Cardiac muscle cell (in vitro differentiated cells and primary cell): Measurements from ENCODE around the gene ATP2B2. TPM values are rescaled to one million over a fixed set of nuclear protein-coding genes. Genes with fewer than 3 reads are reported as not detected.
"Not testable (repeated sequence)": the region's sequence is repeated elsewhere in the genome, so short reads cannot be mapped to it uniquely, and the experiment has no call there.

Source experiments
- DNase-seq, 2 donors: peaks; one replicate each; pipeline versions ENCODE4 v3.0.0 to v3.0.0-alpha.2; 2010 to 2017; ENCODE audit warnings: low read depth in 1 of 2, low spot score in 1 of 2
- H3K27ac ChIP-seq: fragments of 200-600 bp; sonication (generic); 2 replicates; pipeline ENCODE4 v1.5.1; 2016
- H3K27me3 ChIP-seq: fragments of 200-600 bp; sonication (generic); 2 replicates; pipeline ENCODE4 v1.6.0; 2016; ENCODE audit warnings: control low read depth
- H3K36me3 ChIP-seq: fragments of 200-600 bp; sonication (generic); 2 replicates; pipeline ENCODE4 v1.5.1; 2016; ENCODE audit warnings: control low read depth
- H3K4me1 ChIP-seq: fragments of 200-600 bp; sonication (generic); 2 replicates; pipeline ENCODE4 v1.8.1; 2017; ENCODE audit warnings: low read depth, mild to moderate bottlenecking, mixed run types
- H3K4me3 ChIP-seq: fragments of 200-600 bp; sonication (generic); 2 replicates; pipeline ENCODE4 v1.5.1; 2016; ENCODE audit warnings: mild to moderate bottlenecking
- H3K9me3 ChIP-seq: fragments of 200-600 bp; sonication (generic); 2 replicates; pipeline ENCODE4 v1.5.1; 2017; ENCODE audit warnings: low read depth, mild to moderate bottlenecking, control low read depth
- polyA plus RNA-seq: library from polyadenylated mRNA; unstranded; fragments of >200 nt; fragmentation: Nextera tagmentation; extraction: Ambion mirVana; gene quantifications from 2 replicates; pipeline ENCODE4 v1.2.1, GENCODE V29; 2016
- total RNA-seq: library from RNA; depleted of rRNA; stranded (reverse); fragments of >200 nt; gene quantifications from 2 replicates; pipeline ENCODE4 v1.2.3, GENCODE V29; 2016
- TF ChIP-seq, protein P1 (sequence below): IDR thresholded peaks from 2 replicates; pipeline ENCODE4 v1.5.1; 2012; ENCODE audit warnings: low read depth, mild to moderate bottlenecking, low read length

ATP2B2 gene
- total and polyA plus RNA-seq, 2 experiments from 2014 or later, result 0.22 to 0.77 TPM

DNA sequence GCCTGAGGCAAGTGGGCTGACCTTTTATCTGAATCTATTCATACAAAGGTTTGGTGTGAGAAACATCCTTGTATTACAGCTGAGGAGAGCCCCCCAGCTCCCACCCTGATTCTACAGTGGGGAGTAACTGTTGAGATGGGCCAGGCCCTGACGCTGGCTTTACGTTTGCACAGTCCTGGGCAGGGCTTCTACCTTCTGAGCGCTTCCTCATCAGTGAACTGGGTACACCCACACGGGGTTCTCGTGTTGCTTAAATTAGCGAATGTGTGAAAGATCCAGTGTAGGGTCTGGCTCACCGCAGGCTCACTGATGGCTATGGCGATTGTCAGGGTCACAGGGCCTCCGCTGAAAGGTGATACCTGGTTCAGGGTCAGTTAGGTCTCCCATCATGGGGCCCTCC, 205.3 kb downstream of the ATP2B2 start:
- peaks cover 40% of the 10 kb centered on the region for H3K36me3 ChIP-seq
- TF ChIP-seq, protein P1, sequence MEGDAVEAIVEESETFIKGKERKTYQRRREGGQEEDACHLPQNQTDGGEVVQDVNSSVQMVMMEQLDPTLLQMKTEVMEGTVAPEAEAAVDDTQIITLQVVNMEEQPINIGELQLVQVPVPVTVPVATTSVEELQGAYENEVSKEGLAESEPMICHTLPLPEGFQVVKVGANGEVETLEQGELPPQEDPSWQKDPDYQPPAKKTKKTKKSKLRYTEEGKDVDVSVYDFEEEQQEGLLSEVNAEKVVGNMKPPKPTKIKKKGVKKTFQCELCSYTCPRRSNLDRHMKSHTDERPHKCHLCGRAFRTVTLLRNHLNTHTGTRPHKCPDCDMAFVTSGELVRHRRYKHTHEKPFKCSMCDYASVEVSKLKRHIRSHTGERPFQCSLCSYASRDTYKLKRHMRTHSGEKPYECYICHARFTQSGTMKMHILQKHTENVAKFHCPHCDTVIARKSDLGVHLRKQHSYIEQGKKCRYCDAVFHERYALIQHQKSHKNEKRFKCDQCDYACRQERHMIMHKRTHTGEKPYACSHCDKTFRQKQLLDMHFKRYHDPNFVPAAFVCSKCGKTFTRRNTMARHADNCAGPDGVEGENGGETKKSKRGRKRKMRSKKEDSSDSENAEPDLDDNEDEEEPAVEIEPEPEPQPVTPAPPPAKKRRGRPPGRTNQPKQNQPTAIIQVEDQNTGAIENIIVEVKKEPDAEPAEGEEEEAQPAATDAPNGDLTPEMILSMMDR, result no peak

DNA sequence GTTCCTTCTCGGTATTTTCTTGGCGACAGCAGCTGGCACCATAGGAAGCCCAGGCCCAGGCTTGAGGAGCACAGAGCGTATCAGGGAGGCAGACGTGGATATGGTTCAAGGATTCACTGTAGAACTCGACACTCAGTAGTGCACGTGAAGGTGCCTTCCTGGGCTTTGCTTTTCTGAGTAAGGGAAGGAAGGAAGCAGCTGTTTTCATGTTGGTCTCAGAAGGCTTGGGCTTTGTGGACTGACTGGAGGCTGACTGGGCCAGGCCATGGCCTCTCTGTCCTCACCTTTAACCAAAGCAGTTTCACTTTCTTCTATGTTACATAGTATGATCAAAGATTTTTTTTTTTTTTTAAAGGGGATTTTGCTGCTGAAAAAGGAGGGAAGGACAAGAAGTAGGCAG, 205.7 kb downstream of the ATP2B2 start:
- no peak for DNase-seq
- Histone ChIP-seq H3K36me3 (peaks cover 39% of the 10 kb centered on the region), H3K27ac (no peak overlapping the region), H3K27me3 (no peaks in the 10 kb centered on the region), H3K4me3 (no peak overlapping the region), H3K9me3 (no peaks in the 10 kb centered on the region), H3K4me1 (no peaks in the 10 kb centered on the region)
- TF ChIP-seq, protein P1, result no peak

More for the DNA sequence above, 205.3 kb downstream of the ATP2B2 start:
- no peaks in the 10 kb centered on the region for H3K4me1 ChIP-seq
- H3K27ac ChIP-seq, result no peak overlapping the region
- no peaks in the 10 kb centered on the region for H3K9me3 ChIP-seq
- H3K27me3 ChIP-seq, result no peaks in the 10 kb centered on the region
- DNase-seq, result no peak
- no peak overlapping the region for H3K4me3 ChIP-seq

DNA sequence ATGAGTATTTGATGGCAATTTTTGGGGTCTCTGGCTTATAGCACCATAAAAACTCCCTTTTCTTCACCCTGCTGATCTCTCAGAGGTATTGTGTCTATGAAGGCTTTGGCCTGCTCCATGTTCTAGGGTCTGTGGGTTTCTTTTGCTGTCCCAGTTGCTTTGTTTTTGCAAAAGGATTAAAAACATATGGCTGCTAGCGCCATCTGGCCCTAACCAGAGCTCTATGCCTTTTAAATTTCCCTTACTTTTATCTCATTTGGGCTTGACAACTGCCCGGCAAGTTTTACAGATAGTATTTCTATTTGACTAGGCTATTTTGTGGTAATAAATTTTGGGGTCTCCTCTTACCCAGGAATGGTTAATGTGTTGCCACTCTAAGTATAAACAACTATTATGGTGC, 206.2 kb downstream of the ATP2B2 start:
- H3K36me3 ChIP-seq, result peaks cover 35% of the 10 kb centered on the region
- TF ChIP-seq, protein P1, result peak; percentile 23
- H3K27me3 ChIP-seq, result no peaks in the 10 kb centered on the region
- peak in 1 of 2 donors; percentile 36 for DNase-seq
- no peaks in the 10 kb centered on the region for H3K4me1 ChIP-seq
- no peak overlapping the region for H3K27ac ChIP-seq
- H3K4me3 ChIP-seq, result no peak overlapping the region
- no peaks in the 10 kb centered on the region for H3K9me3 ChIP-seq

- not testable (repeated sequence) for H3K4me1 ChIP-seq, H3K27ac ChIP-seq, H3K9me3 ChIP-seq, DNase-seq, H3K27me3 ChIP-seq, H3K4me3 ChIP-seq
- peaks cover 25% of the 10 kb centered on the region for H3K36me3 ChIP-seq
Observed at GRCh38 chr3:10298064-10298463, 207.3 kb downstream of the ATP2B2 start.

DNA sequence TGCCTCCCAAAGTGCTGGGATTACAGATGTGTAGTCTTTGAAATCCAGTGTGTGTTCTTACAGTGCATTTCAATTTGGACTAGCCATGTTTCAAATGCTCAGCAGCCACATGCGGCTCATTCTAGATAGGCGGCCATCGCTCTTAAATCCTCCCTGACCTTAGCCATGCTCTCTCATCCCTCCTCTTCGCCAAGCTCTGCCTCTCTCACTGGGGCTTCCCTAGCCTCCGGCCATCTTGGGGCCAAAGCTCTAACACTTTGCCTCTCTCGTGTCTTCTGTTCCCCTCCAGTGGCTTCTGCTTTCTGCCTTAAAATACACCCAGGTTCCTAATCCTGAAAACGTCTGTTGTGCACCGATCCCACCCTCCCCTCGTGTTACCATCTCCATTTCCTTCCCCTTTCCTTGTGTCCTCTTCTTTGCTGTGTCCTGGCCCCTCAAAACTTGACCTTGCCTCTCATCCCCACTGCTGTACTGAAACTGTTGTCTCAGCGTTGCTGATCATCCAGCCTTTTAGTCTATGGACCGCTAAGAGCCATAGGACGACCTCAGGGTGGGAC, 211.3 kb downstream of the ATP2B2 start:
- no peaks in the 10 kb centered on the region for H3K27me3 ChIP-seq
- peaks cover 4% of the 10 kb centered on the region for H3K36me3 ChIP-seq
- H3K4me3 ChIP-seq, result no peak overlapping the region
- no peak for DNase-seq
- TF ChIP-seq, protein P1, result no peak
- no peaks in the 10 kb centered on the region for H3K9me3 ChIP-seq
- H3K4me1 ChIP-seq, result no peaks in the 10 kb centered on the region
- no peak overlapping the region for H3K27ac ChIP-seq

DNA sequence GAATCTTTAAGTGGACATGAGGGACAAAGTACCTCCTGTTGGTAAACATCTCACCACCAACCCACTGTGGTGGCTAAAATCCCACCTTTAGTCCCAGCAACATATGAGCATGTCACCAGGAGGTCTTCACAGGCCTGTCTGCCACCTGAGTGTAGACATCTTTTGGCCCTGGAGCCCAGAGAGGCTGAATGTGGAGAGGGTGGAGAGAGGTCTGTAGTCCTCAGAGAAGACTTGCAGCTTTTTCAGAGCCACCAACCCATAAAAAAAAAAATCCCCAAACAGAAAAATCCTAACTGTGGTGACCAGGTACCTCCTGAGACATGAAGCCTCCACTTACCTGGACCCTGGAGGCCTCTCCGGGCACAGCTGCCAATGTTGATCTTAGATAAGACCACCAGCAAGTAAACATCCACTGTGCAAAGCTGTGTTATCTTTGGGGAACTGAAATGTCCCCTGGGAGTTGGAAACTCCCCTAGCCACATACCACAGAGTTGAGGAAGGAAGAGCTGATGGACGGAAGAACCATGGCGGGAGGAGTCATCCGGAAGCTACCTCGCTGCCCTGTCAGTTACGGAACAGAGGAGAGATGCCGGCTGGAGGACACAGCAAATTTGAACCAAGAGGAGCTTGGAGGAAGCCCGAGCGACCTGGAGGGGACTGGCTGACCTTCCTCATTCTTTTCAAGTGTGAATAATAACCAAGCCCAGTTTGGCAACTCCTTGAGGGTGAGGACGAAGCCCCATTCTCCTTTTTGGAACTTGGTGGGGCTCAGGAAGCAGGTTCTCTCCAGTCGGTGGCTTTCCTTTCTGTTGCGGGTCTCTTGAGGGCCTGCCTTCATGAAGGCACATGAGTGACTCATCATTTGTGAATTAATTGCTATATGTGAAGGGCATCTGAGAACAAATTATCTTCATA, 212.6 kb downstream of the ATP2B2 start, which contains the start of gene GHRL:
Gene GHRL (minus strand): TSS at position 443 of the 915 bp plus-strand sequence. CDS start 2,767 bp downstream, outside the sequence.
- DNase-seq, result peak in 1 of 2 donors; percentile 53
- no peak within 1 kb of the TSS for H3K27ac ChIP-seq
- H3K9me3 ChIP-seq, result no peaks in the 10 kb centered on the region
- no peak within 1 kb of the TSS for H3K4me3 ChIP-seq
- TF ChIP-seq, protein P1, result no peak
- no peaks in the 10 kb centered on the region for H3K27me3 ChIP-seq
- peaks cover 4% of the 10 kb centered on the region for H3K36me3 ChIP-seq
- no peaks in the 10 kb centered on the region for H3K4me1 ChIP-seq
